Measurements from ENCODE around the gene SMARCA2.

SMARCA2 gene

GRCh38 chr9:2174911-2175310 lies 159.8 kb downstream of the SMARCA2 start:
- Histone ChIP-seq H3K9me3 (ENCODE audit: control insufficient read depth in 1 of 2, low read length in 2 of 2) (no peaks in the 10 kb centered on the region), H3K36me3 (ENCODE audit: control insufficient read depth in 1 of 2, insufficient read depth in 2 of 2, low read length in 2 of 2) (peaks cover 8 to 18% of the 10 kb centered on the region in 2 donors), H3K27me3 (ENCODE audit: control insufficient read depth in 1 of 2, insufficient read depth in 2 of 2, low read length in 2 of 2) (no peaks in the 10 kb centered on the region), H3K27ac (ENCODE audit: low read depth, low read length) (no peak overlapping the region), H3K4me3 (ENCODE audit: low read depth in 1 of 2, low read length in 2 of 2) (no peak overlapping the region), H3K9ac (ENCODE audit: low read depth in 1 of 2, low read length in 2 of 2) (no peak overlapping the region), H3K4me1 (ENCODE audit: control insufficient read depth in 1 of 2, insufficient read depth in 2 of 2, low read length in 2 of 2) (no peaks in the 10 kb centered on the region)

GRCh38 chr9:2177121-2177520 lies 162.0 kb downstream of the SMARCA2 start:
- Histone ChIP-seq H3K4me1 (ENCODE audit: control insufficient read depth in 1 of 2, insufficient read depth in 2 of 2, low read length in 2 of 2) (no peaks in the 10 kb centered on the region), H3K4me3 (ENCODE audit: low read depth in 1 of 2, low read length in 2 of 2) (no peak overlapping the region), H3K27ac (ENCODE audit: low read depth, low read length) (no peak overlapping the region), H3K27me3 (ENCODE audit: control insufficient read depth in 1 of 2, insufficient read depth in 2 of 2, low read length in 2 of 2) (no peaks in the 10 kb centered on the region), H3K36me3 (ENCODE audit: control insufficient read depth in 1 of 2, insufficient read depth in 2 of 2, low read length in 2 of 2) (peaks cover 7 to 16% of the 10 kb centered on the region in 2 donors), H3K9me3 (ENCODE audit: control insufficient read depth in 1 of 2, low read length in 2 of 2) (no peaks in the 10 kb centered on the region), H3K9ac (ENCODE audit: low read depth in 1 of 2, low read length in 2 of 2) (no peak overlapping the region)

- Histone ChIP-seq H3K27ac (ENCODE audit: low read depth, low read length) (no peak overlapping the region), H3K4me1 (ENCODE audit: control insufficient read depth in 1 of 2, insufficient read depth in 2 of 2, low read length in 2 of 2) (no peaks in the 10 kb centered on the region), H3K36me3 (ENCODE audit: control insufficient read depth in 1 of 2, insufficient read depth in 2 of 2, low read length in 2 of 2) (peaks cover 0 to 9% of the 10 kb centered on the region in 2 donors), H3K27me3 (ENCODE audit: control insufficient read depth in 1 of 2, insufficient read depth in 2 of 2, low read length in 2 of 2) (no peaks in the 10 kb centered on the region), H3K9ac (ENCODE audit: low read depth in 1 of 2, low read length in 2 of 2) (no peak overlapping the region), H3K4me3 (ENCODE audit: low read depth in 1 of 2, low read length in 2 of 2) (no peak overlapping the region), H3K9me3 (ENCODE audit: control insufficient read depth in 1 of 2, low read length in 2 of 2) (no peaks in the 10 kb centered on the region)
Measured at GRCh38 chr9:2178034-2178734, 163.0 kb downstream of the SMARCA2 start.

- no peak overlapping the region for H3K4me3 ChIP-seq (ENCODE audit: low read depth in 1 of 2, low read length in 2 of 2)
- no peaks in the 10 kb centered on the region for H3K9me3 ChIP-seq (ENCODE audit: control insufficient read depth in 1 of 2, low read length in 2 of 2)
- no peaks in the 10 kb centered on the region for H3K4me1 ChIP-seq (ENCODE audit: control insufficient read depth in 1 of 2, insufficient read depth in 2 of 2, low read length in 2 of 2)
- H3K36me3 ChIP-seq (ENCODE audit: control insufficient read depth in 1 of 2, insufficient read depth in 2 of 2, low read length in 2 of 2), result peaks cover 0 to 18% of the 10 kb centered on the region in 2 donors
- H3K27me3 ChIP-seq (ENCODE audit: control insufficient read depth in 1 of 2, insufficient read depth in 2 of 2, low read length in 2 of 2), result no peaks in the 10 kb centered on the region
- no peak overlapping the region for H3K27ac ChIP-seq (ENCODE audit: low read depth, low read length)
- H3K9ac ChIP-seq (ENCODE audit: low read depth in 1 of 2, low read length in 2 of 2), result no peak overlapping the region
Measured at GRCh38 chr9:2179567-2179966, 164.4 kb downstream of the SMARCA2 start.

- H3K27me3 ChIP-seq (ENCODE audit: control insufficient read depth in 1 of 2, insufficient read depth in 2 of 2, low read length in 2 of 2), result no peaks in the 10 kb centered on the region
- peaks cover 0 to 18% of the 10 kb centered on the region in 2 donors for H3K36me3 ChIP-seq (ENCODE audit: control insufficient read depth in 1 of 2, insufficient read depth in 2 of 2, low read length in 2 of 2)
- no peak overlapping the region for H3K4me3 ChIP-seq (ENCODE audit: low read depth in 1 of 2, low read length in 2 of 2)
- no peak overlapping the region for H3K27ac ChIP-seq (ENCODE audit: low read depth, low read length)
- no peaks in the 10 kb centered on the region for H3K9me3 ChIP-seq (ENCODE audit: control insufficient read depth in 1 of 2, low read length in 2 of 2)
- no peak overlapping the region for H3K9ac ChIP-seq (ENCODE audit: low read depth in 1 of 2, low read length in 2 of 2)
- H3K4me1 ChIP-seq (ENCODE audit: control insufficient read depth in 1 of 2, insufficient read depth in 2 of 2, low read length in 2 of 2), result no peaks in the 10 kb centered on the region
Measured at GRCh38 chr9:2180154-2180553, 165.0 kb downstream of the SMARCA2 start.

- H3K36me3 ChIP-seq (ENCODE audit: control insufficient read depth in 1 of 2, insufficient read depth in 2 of 2, low read length in 2 of 2), result peaks cover 0 to 18% of the 10 kb centered on the region in 2 donors
- no peaks in the 10 kb centered on the region for H3K4me1 ChIP-seq (ENCODE audit: control insufficient read depth in 1 of 2, insufficient read depth in 2 of 2, low read length in 2 of 2)
- H3K9me3 ChIP-seq (ENCODE audit: control insufficient read depth in 1 of 2, low read length in 2 of 2), result no peaks in the 10 kb centered on the region
- no peak overlapping the region for H3K27ac ChIP-seq (ENCODE audit: low read depth, low read length)
- H3K27me3 ChIP-seq (ENCODE audit: control insufficient read depth in 1 of 2, insufficient read depth in 2 of 2, low read length in 2 of 2), result no peaks in the 10 kb centered on the region
- no peak overlapping the region for H3K9ac ChIP-seq (ENCODE audit: low read depth in 1 of 2, low read length in 2 of 2)
- no peak overlapping the region for H3K4me3 ChIP-seq (ENCODE audit: low read depth in 1 of 2, low read length in 2 of 2)
Measured at GRCh38 chr9:2180704-2181103, 165.6 kb downstream of the SMARCA2 start.

GRCh38 chr9:2181792-2182191 lies 166.6 kb downstream of the SMARCA2 start:
- Histone ChIP-seq H3K9ac (ENCODE audit: low read depth in 1 of 2, low read length in 2 of 2) (no peak overlapping the region), H3K27ac (ENCODE audit: low read depth, low read length) (no peak overlapping the region), H3K4me1 (ENCODE audit: control insufficient read depth in 1 of 2, insufficient read depth in 2 of 2, low read length in 2 of 2) (no peaks in the 10 kb centered on the region), H3K27me3 (ENCODE audit: control insufficient read depth in 1 of 2, insufficient read depth in 2 of 2, low read length in 2 of 2) (no peaks in the 10 kb centered on the region), H3K36me3 (ENCODE audit: control insufficient read depth in 1 of 2, insufficient read depth in 2 of 2, low read length in 2 of 2) (peaks cover 2 to 24% of the 10 kb centered on the region in 2 donors), H3K4me3 (ENCODE audit: low read depth in 1 of 2, low read length in 2 of 2) (no peak overlapping the region), H3K9me3 (ENCODE audit: control insufficient read depth in 1 of 2, low read length in 2 of 2) (no peaks in the 10 kb centered on the region)

- Histone ChIP-seq H3K4me1 (ENCODE audit: control insufficient read depth in 1 of 2, insufficient read depth in 2 of 2, low read length in 2 of 2) (no peaks in the 10 kb centered on the region), H3K27me3 (ENCODE audit: control insufficient read depth in 1 of 2, insufficient read depth in 2 of 2, low read length in 2 of 2) (no peaks in the 10 kb centered on the region), H3K36me3 (ENCODE audit: control insufficient read depth in 1 of 2, insufficient read depth in 2 of 2, low read length in 2 of 2) (peaks cover 41 to 63% of the 10 kb centered on the region in 2 donors), H3K9ac (ENCODE audit: low read depth in 1 of 2, low read length in 2 of 2) (no peak overlapping the region), H3K9me3 (ENCODE audit: control insufficient read depth in 1 of 2, low read length in 2 of 2) (no peaks in the 10 kb centered on the region), H3K4me3 (ENCODE audit: low read depth in 1 of 2, low read length in 2 of 2) (no peak overlapping the region), H3K27ac (ENCODE audit: low read depth, low read length) (no peak overlapping the region)
Measured at GRCh38 chr9:2190939-2191608, 175.9 kb downstream of the SMARCA2 start.

- H3K27ac ChIP-seq (ENCODE audit: low read depth, low read length), result no peak overlapping the region
- no peak overlapping the region for H3K4me3 ChIP-seq (ENCODE audit: low read depth in 1 of 2, low read length in 2 of 2)
- no peaks in the 10 kb centered on the region for H3K27me3 ChIP-seq (ENCODE audit: control insufficient read depth in 1 of 2, insufficient read depth in 2 of 2, low read length in 2 of 2)
- H3K36me3 ChIP-seq (ENCODE audit: control insufficient read depth in 1 of 2, insufficient read depth in 2 of 2, low read length in 2 of 2), result peaks cover 41 to 65% of the 10 kb centered on the region in 2 donors
- no peak overlapping the region for H3K9ac ChIP-seq (ENCODE audit: low read depth in 1 of 2, low read length in 2 of 2)
- H3K9me3 ChIP-seq (ENCODE audit: control insufficient read depth in 1 of 2, low read length in 2 of 2), result no peaks in the 10 kb centered on the region
- H3K4me1 ChIP-seq (ENCODE audit: control insufficient read depth in 1 of 2, insufficient read depth in 2 of 2, low read length in 2 of 2), result no peaks in the 10 kb centered on the region
Measured at GRCh38 chr9:2191609-2191972, 176.4 kb downstream of the SMARCA2 start.

GRCh38 chr9:2192356-2192979 lies 177.3 kb downstream of the SMARCA2 start:
- no peaks in the 10 kb centered on the region for H3K27me3 ChIP-seq (ENCODE audit: control insufficient read depth in 1 of 2, insufficient read depth in 2 of 2, low read length in 2 of 2)
- H3K9ac ChIP-seq (ENCODE audit: low read depth in 1 of 2, low read length in 2 of 2), result no peak overlapping the region
- no peaks in the 10 kb centered on the region for H3K4me1 ChIP-seq (ENCODE audit: control insufficient read depth in 1 of 2, insufficient read depth in 2 of 2, low read length in 2 of 2)
- H3K27ac ChIP-seq (ENCODE audit: low read depth, low read length), result no peak overlapping the region
- no peak overlapping the region for H3K4me3 ChIP-seq (ENCODE audit: low read depth in 1 of 2, low read length in 2 of 2)
- no peaks in the 10 kb centered on the region for H3K9me3 ChIP-seq (ENCODE audit: control insufficient read depth in 1 of 2, low read length in 2 of 2)
- H3K36me3 ChIP-seq (ENCODE audit: control insufficient read depth in 1 of 2, insufficient read depth in 2 of 2, low read length in 2 of 2), result peaks cover 38 to 57% of the 10 kb centered on the region in 2 donors

All from duodenal mucosa (tissue), 2 donors.